Measurements from ENCODE around the gene RND3.
A peak's percentile ranks its signal among the peaks of the same experiment; 100 is the strongest.

The RND3 gene

GRCh38 chr2:150487537-150488429, at the start of gene RND3:
RND3 (minus strand) TSS chr2:150487667; CDS start chr2:150487417, 250 bp downstream.
- DNase-seq (ENCODE audit: extremely low read depth, low read depth), result peak; percentile 99
- TF ChIP-seq CTCF (IDR thresholded peaks at IDR 0.05; ENCODE audit: low read depth, low read length), result peak; percentile 88

GRCh38 chr2:150535176-150535575, 47.7 kb upstream of the RND3 start:
- TF ChIP-seq CTCF (IDR thresholded peaks at IDR 0.05; ENCODE audit: low read depth, low read length), result no peak
- DNase-seq (ENCODE audit: extremely low read depth, low read depth), result no peak

GRCh38 chr2:150532879-150533278, 45.4 kb upstream of the RND3 start:
- TF ChIP-seq CTCF (IDR thresholded peaks at IDR 0.05; ENCODE audit: low read depth, low read length), result no peak
- DNase-seq (ENCODE audit: extremely low read depth, low read depth), result no peak

GRCh38 chr2:150532020-150532419, 44.6 kb upstream of the RND3 start:
- TF ChIP-seq CTCF (IDR thresholded peaks at IDR 0.05; ENCODE audit: low read depth, low read length), result no peak
- no peak for DNase-seq (ENCODE audit: extremely low read depth, low read depth)

GRCh38 chr2:150531591-150531990, 44.1 kb upstream of the RND3 start:
- DNase-seq (ENCODE audit: extremely low read depth, low read depth), result no peak
- no peak for TF ChIP-seq CTCF (IDR thresholded peaks at IDR 0.05; ENCODE audit: low read depth, low read length)

- DNase-seq (ENCODE audit: extremely low read depth, low read depth), result no peak
- no peak for TF ChIP-seq CTCF (IDR thresholded peaks at IDR 0.05; ENCODE audit: low read depth, low read length)
These were observed 42.7 kb upstream of the RND3 start for GRCh38 chr2:150530168-150530567.

All from AG09319 (cell line).